GM13976 (cell line): ENCODE results near the gene BBS9.

Source experiments
- DNase-seq: peaks from one replicate; pipeline ENCODE4 v3.0.0; 2012; ENCODE audit warnings: low spot score
- in situ Hi-C: fragments of 300-500 bp; cut with MboI; formaldehyde crosslinking; loops from one replicate; pipeline ENCODE4 v1.12.0; 2022; ENCODE audit warnings: low sequenced_read_pairs, mixed read lengths, inconsistent platforms; ENCODE audit not compliant: unreplicated experiment
- TF ChIP-seq, protein P1 (sequence below): IDR thresholded peaks from 2 replicates; pipeline ENCODE4 v1.5.1; 2012; ENCODE audit warnings: borderline replicate concordance, mild to moderate bottlenecking; ENCODE audit not compliant: insufficient read depth; ENCODE audit errors: extremely low read depth, missing control alignments, control extremely low read depth

Gene BBS9

DNA sequence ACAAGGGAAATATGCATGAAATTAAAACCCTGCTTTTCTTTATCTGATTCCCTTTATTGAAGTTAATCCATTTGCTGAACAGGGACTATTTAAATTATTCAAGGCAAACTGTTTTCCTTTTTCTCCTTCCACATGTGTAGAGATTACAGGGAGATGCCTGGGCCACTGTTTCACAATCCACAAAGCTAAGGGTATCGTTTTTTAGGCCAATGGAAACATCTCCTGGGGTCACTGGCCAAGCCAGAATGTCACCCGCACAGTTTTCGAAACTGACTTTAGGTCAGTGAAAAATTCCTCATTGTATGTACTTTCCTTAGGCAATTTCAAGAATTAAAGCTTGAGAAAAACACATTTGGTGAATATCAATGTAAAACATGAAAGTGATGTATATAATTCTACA lies 516.8 kb downstream of the BBS9 start:
- in situ Hi-C loops = no loop called here
- TF ChIP-seq, protein P1, sequence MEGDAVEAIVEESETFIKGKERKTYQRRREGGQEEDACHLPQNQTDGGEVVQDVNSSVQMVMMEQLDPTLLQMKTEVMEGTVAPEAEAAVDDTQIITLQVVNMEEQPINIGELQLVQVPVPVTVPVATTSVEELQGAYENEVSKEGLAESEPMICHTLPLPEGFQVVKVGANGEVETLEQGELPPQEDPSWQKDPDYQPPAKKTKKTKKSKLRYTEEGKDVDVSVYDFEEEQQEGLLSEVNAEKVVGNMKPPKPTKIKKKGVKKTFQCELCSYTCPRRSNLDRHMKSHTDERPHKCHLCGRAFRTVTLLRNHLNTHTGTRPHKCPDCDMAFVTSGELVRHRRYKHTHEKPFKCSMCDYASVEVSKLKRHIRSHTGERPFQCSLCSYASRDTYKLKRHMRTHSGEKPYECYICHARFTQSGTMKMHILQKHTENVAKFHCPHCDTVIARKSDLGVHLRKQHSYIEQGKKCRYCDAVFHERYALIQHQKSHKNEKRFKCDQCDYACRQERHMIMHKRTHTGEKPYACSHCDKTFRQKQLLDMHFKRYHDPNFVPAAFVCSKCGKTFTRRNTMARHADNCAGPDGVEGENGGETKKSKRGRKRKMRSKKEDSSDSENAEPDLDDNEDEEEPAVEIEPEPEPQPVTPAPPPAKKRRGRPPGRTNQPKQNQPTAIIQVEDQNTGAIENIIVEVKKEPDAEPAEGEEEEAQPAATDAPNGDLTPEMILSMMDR = no peak
- DNase-seq = no peak

DNA sequence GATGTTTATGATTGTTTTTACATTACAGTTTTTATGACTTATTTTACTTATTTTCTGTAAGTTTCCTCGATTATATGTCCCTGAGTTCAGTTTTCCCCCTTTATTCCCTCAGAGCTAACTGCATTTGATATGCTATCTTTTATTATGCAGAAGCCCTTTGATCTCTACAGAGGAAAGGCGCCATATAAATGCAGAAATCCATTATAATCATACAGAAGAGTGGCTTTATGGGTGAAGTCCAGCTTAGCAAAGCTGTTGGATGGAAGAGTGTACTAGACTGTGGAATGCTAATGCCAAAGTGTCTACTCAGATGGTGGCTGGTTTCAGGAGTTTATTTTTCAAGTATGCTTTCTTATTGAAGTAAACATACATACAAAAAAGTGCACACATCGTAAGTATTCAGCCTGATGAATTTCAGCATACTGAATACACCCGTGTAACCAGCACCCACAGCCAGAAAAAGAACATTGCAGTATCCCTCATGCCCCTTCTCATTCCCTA lies 517.6 kb downstream of the BBS9 start:
- in situ Hi-C loops = no loop called here
- TF ChIP-seq, protein P1 = no peak
- DNase-seq = no peak

DNA sequence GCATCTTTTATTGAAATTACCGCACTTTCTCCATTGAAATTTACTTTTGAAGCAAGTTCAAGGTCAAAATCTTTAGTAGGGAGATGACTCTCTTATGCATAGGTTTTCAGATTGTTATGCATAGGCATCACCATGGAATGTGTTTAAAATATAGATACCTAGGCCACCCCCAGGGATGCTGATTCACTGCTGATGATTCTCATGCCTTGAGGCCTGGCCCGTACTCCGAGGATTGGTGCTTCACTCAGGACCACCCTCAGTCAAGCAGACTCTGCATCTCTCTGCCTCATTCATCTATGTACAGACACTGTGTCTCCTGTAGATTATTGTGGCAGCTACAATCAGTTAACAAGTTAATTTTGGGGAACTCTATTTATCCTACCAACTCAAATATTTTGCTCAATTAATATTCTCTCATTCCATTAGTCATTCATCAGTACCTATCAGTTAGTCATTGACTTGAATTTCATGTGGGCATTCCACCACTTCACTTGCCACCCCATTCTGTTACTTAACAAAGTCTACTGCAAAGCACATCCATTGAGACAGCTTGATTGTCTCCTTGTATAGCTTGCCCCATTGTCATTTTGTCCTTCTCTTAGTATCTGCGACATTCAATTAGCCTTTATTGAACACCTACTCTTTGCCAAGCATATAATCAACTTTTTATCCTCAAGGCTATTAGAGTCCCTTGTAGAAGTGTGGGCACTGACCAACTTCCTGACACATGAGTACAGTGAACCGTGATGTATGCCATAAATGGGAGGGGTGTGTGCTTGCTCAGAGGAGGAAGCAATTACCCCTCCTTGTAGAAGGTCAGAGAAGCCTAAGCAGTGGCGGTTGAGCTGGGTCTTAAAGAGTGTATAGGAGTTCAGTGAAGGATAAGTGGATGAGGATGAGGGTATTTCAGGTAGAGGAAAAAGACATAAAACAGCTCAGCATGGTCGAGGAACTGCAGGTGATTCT lies 520.4 kb downstream of the BBS9 start:
- no peak for DNase-seq
- TF ChIP-seq, protein P1 = no peak
- in situ Hi-C loops = no loop called here

DNA sequence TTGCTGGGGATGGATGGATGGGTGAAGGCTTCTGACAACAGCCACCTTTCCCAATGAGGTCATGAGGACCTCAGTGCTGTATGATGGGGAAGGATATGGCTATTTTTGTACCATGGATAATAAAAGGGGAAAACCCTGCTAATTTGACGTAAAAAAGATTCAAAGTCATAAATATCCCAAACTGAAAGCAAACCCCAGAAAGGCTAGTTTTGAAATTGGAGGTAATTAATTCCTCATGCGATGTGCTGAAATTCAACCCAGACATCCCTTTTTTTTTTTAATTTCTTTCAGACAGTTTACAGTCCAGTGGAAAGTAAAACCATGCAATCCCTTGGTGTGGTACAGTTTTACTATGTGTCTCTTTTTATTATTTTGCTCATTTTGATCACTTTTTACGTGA lies 521.5 kb downstream of the BBS9 start:
- in situ Hi-C loops = no loop called here
- TF ChIP-seq, protein P1 = no peak
- DNase-seq = no peak

DNA sequence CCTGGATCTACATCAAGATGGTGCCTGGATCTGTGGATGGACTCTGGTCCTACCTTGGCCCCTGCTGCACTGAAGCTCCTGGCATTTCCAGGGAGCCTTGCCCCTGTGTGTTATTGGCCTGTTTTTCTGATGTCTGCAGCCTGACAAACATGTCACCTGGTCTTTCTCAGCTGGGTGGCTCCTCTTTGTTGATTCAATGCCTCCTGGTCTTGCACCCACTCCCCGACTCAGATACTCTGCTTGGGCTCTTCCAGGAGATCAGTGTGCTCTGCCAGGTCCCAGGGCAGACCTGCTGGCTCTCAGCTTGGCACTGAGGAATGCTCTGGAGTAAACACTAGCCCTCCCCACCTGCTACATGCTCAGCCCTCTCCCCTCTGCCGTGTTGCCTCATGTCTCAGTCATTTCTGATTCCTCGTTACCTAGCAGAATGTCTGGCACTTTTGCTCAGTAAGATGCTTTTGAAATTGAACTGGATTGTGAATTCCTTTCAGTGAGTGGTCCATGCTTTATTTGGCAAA lies 522.7 kb downstream of the BBS9 start:
- in situ Hi-C loops = no loop called here
- DNase-seq = no peak
- TF ChIP-seq, protein P1 = no peak

DNA sequence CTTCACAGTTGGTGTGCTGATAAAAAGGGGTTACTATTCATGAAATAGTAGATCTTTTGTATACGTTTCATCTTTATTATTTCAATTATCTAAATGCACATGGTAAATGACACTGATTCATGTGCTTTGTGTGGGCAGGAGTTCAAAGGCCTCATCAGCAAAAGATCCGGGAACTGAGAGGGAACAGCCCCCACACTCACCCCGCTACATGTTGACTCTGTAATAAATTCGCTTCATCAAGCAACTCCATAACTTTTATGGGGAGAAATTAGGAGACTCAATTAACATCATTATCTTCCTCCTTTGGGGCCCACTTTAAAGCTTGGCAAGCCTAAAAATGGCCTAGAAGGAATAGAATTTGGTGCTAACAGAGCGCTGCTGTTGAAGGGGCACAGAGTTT lies 525.3 kb downstream of the BBS9 start:
- in situ Hi-C loops = no loop called here
- DNase-seq = no peak
- TF ChIP-seq, protein P1 = no peak
